ENCODE results near the gene KRT2. TPM values are rescaled to one million over a fixed set of nuclear protein-coding genes. Genes with fewer than 3 reads are reported as not detected.

KRT2 gene
- total and polyA plus RNA-seq, 8 donors: not detected

- Histone ChIP-seq H3K27ac (no peak overlapping the region), H3K9me3 (no peaks in the 10 kb centered on the region), H3K36me3 (no peaks in the 10 kb centered on the region), H3K4me1 (no peaks in the 10 kb centered on the region), H3K4me3 (no peak overlapping the region), H3K27me3 (peaks cover 8 to 54% of the 10 kb centered on the region in 2 donors)
- DNase-seq (no peak), ATAC-seq (no peak)
- intact Hi-C loops (cut with DNase I): no loop called here
- no peak for TF ChIP-seq CTCF (IDR thresholded peaks at IDR 0.05)
Measured at GRCh38 chr12:52608826-52609630, 43.0 kb downstream of the KRT2 start.

- no peak for DNase-seq
- H3K36me3 ChIP-seq: no peaks in the 10 kb centered on the region
- no peaks in the 10 kb centered on the region for H3K4me1 ChIP-seq
- TF ChIP-seq CTCF (IDR thresholded peaks at IDR 0.05): no peak
- intact Hi-C loops (cut with DNase I): no loop called here
- H3K4me3 ChIP-seq: no peak overlapping the region
- H3K27me3 ChIP-seq: peaks cover 8 to 61% of the 10 kb centered on the region in 2 donors
- no peaks in the 10 kb centered on the region for H3K9me3 ChIP-seq
- no peak for ATAC-seq
- H3K27ac ChIP-seq: no peak overlapping the region
Measured at GRCh38 chr12:52608161-52608560, 43.9 kb downstream of the KRT2 start.

- Histone ChIP-seq H3K27me3 (peaks cover 10 to 70% of the 10 kb centered on the region in 2 donors), H3K9me3 (no peaks in the 10 kb centered on the region), H3K4me1 (no peaks in the 10 kb centered on the region), H3K36me3 (no peaks in the 10 kb centered on the region), H3K4me3 (no peak overlapping the region), H3K27ac (no peak overlapping the region)
- DNase-seq (no peak), ATAC-seq (no peak)
- intact Hi-C loops (cut with DNase I): no loop called here
- no peak for TF ChIP-seq CTCF (IDR thresholded peaks at IDR 0.05)
Measured at GRCh38 chr12:52607314-52607713, 44.7 kb downstream of the KRT2 start.

- Histone ChIP-seq H3K9me3 (no peaks in the 10 kb centered on the region), H3K4me3 (no peak overlapping the region), H3K27me3 (peaks cover 16 to 74% of the 10 kb centered on the region in 2 donors), H3K4me1 (no peaks in the 10 kb centered on the region), H3K27ac (no peak overlapping the region), H3K36me3 (no peaks in the 10 kb centered on the region)
- no peak for TF ChIP-seq CTCF (IDR thresholded peaks at IDR 0.05)
- intact Hi-C loops (cut with DNase I): no loop called here
- ATAC-seq (no peak), DNase-seq (no peak)
Measured at GRCh38 chr12:52606581-52607218, 45.3 kb downstream of the KRT2 start.

GRCh38 chr12:52606096-52606495 lies 45.9 kb downstream of the KRT2 start:
- H3K9me3 ChIP-seq: no peaks in the 10 kb centered on the region

More at GRCh38 chr12:52606096-52606495, 45.9 kb downstream of the KRT2 start:
- no peak overlapping the region for H3K4me3 ChIP-seq
- H3K36me3 ChIP-seq: no peaks in the 10 kb centered on the region
- DNase-seq: no peak
- no peaks in the 10 kb centered on the region for H3K4me1 ChIP-seq
- no peak overlapping the region for H3K27ac ChIP-seq
- intact Hi-C loops (cut with DNase I): no loop called here
- H3K27me3 ChIP-seq: peaks cover 22 to 74% of the 10 kb centered on the region in 2 donors
- no peak for TF ChIP-seq CTCF (IDR thresholded peaks at IDR 0.05)
- ATAC-seq: no peak
